Activated CD8-positive, alpha-beta T cell treated with anti-CD3 and anti-CD28 coated beads, Interleukin-2, amount 10 ng/mL, durations not matched to agents 7 days and 5 days (primary cell): ENCODE measurements around the gene TSSK2. TPM values are rescaled to one million over a fixed set of nuclear protein-coding genes. Genes with fewer than 3 reads are reported as not detected.

Experiments
- ATAC-seq: fragments of 150-1000 bp; cut with Tn5 transposase; one replicate; pipeline ENCODE4 v1.10.0; 2021; ENCODE audit warnings: moderate library complexity
- CTCF ChIA-PET: fragments of 350-600 bp; sonication (Branson Sonifier 250); formaldehyde crosslinking; loops from one replicate; lab custom pipeline; 2021; ENCODE audit warnings: antibody characterized with exemption; lab: Charles Lee
- POLR2A ChIA-PET: fragments of 350-600 bp; sonication (Branson Sonifier 250); formaldehyde crosslinking; loops from one replicate; lab custom pipeline; 2021; ENCODE audit warnings: antibody characterized with exemption; lab: Charles Lee
- DNase-seq: peaks from one replicate; pipeline ENCODE4 v3.0.0-alpha.2; 2020
- H3K27ac Mint-ChIP-seq: one replicate; pipeline ENCODE4 v1.8.0; 2021; ENCODE audit warnings: mild to moderate bottlenecking, mixed read lengths
- H3K27me3 Mint-ChIP-seq: one replicate; pipeline ENCODE4 v1.8.0; 2021; ENCODE audit warnings: low read depth, mixed read lengths
- H3K36me3 Mint-ChIP-seq: one replicate; pipeline ENCODE4 v1.8.0; 2021; ENCODE audit warnings: low read depth, mixed read lengths
- H3K4me1 Mint-ChIP-seq: one replicate; pipeline ENCODE4 v1.8.0; 2021; ENCODE audit warnings: low read depth, mixed read lengths
- H3K4me3 Mint-ChIP-seq: one replicate; pipeline ENCODE4 v1.8.0; 2021; ENCODE audit warnings: mild to moderate bottlenecking, mixed read lengths
- H3K9me3 Mint-ChIP-seq: one replicate; pipeline ENCODE4 v1.8.0; 2022; ENCODE audit warnings: mixed read lengths; ENCODE audit not compliant: insufficient read depth
- total RNA-seq, 2 experiments: library from RNA; stranded (reverse); gene quantifications; one replicate each; pipeline ENCODE4 v1.2.3, GENCODE V29; 2021

The TSSK2 gene
- total RNA-seq, 2 experiments from 2014 or later = not detected

DNA sequence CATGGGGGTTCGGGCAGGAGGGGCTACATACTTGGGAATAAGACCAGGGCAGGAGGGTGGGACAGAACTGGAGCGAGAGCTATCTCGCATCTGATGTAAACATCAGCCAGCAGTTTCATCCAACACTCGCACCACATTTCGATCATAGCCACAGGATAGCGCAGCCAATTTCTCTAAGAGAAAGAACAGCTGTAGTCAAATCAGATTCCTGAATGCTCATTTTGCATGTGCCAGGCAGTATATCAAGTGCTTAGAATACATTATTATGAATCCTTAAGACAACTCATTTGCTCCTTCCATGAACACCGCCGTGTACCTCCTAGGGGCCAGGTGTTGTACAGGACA, 23.4 kb upstream of the TSSK2 start:
- Mint-ChIP-seq H3K4me3 (no peak overlapping the region), H3K27ac (peak overlapping the region; percentile 60), H3K9me3 (no peaks in the 10 kb centered on the region), H3K27me3 (no peaks in the 10 kb centered on the region), H3K4me1 (peaks cover 57% of the 10 kb centered on the region), H3K36me3 (peaks cover 11% of the 10 kb centered on the region)
- ATAC-seq = no peak
- DNase-seq = no peak
- ChIA-PET CTCF (interaction anchor here (0.7 to 2.6 kb wide), 6 partner anchors 8 to 37 kb away, joined by 3 to 10 read pairs (median 4); partner anchors contain the start of genes DGCR2 and ESS2), POLR2A (interaction anchor here (1.3 kb wide), 1 partner anchor 37 kb away, joined by 3 read pairs; the partner anchor contains the start of gene ESS2)

DNA sequence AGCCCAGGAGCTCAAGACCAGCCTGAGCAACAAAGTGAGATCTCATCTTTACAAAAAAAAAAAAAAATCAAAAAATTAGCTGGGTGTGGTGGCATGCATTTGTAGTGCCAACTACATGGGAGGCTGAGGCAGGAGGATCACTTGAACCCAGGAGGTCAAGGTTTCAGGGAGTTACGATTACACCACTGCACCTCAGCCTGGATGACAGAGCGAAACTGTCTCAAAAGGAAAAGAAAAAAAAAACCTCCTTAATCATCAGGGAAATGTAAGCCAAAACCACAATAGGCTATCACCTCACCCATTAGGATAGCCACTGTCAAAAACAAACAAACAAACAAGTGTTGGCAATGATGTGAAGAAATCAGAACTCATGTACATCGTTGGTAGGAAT, 22.3 kb upstream of the TSSK2 start:
- H3K27me3 Mint-ChIP-seq = no peaks in the 10 kb centered on the region
- ChIA-PET POLR2A (interaction anchor here (1.3 kb wide), 1 partner anchor 36 kb away, joined by 3 read pairs; the partner anchor contains the start of gene ESS2), CTCF (interaction anchor here (2.6 kb wide), 1 partner anchor 14 kb away, joined by 10 read pairs; the partner anchor contains the start of gene DGCR2)
- H3K9me3 Mint-ChIP-seq = no peaks in the 10 kb centered on the region
- peak overlapping the region; percentile 88 for H3K27ac Mint-ChIP-seq
- peak overlapping the region; percentile 72 for H3K4me3 Mint-ChIP-seq
- DNase-seq = no peak
- peaks cover 59% of the 10 kb centered on the region for H3K4me1 Mint-ChIP-seq
- peaks cover 14% of the 10 kb centered on the region for H3K36me3 Mint-ChIP-seq
- no peak for ATAC-seq

DNA sequence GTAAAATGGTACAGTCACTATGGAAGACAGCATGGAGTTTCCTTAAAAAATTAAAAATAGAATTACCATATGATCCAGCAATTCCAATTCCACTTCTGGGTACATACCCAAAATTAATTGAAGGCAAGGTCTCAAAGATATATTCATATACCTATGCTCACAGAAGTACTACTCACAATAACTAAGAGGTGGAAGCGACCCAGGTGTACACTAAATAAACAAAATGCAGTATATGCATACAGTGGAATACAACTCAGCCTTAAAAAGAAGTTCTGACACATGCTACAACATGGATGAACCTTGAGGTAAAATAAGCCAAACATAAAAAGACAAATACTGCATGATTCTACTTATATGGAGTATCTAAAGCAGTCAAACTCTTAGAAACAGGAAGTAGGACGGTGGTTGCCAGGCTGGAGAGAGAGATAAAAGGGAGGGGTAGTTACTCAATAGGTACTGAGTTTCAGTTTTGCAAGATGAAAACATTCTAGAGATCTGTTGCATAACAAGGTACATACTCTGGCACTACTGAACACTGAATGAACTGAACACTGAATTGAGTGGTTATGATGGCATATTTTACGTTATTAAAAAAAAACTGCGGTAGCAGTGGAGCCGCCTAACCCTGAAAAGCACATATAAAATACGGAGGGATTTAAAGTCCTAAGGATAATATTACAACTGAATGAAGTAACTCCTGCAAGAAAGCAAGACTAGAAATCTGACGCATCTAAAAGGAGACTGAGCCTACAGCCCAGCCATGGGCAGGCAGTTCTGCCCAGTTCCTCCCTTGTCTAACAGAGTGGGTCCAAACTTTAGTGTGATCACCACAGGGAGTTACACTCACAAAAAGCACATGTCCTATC, 21.7 kb upstream of the TSSK2 start:
- DNase-seq (peak; percentile 78), ATAC-seq (peak; percentile 90)
- peaks cover 14% of the 10 kb centered on the region for H3K36me3 Mint-ChIP-seq
- H3K9me3 Mint-ChIP-seq = no peaks in the 10 kb centered on the region
- peaks cover 57% of the 10 kb centered on the region for H3K4me1 Mint-ChIP-seq
- peak overlapping the region; percentile 72 for H3K4me3 Mint-ChIP-seq
- no peaks in the 10 kb centered on the region for H3K27me3 Mint-ChIP-seq
- CTCF ChIA-PET = interaction anchor here (0.7 to 1.6 kb wide), 3 partner anchors 9 to 368 kb away, joined by 3 to 6 read pairs (median 3); no protein-coding TSS in a partner anchor
- POLR2A ChIA-PET = interaction anchor here (1.4 to 2.6 kb wide), 2 partner anchors 10 to 13 kb away, joined by 5 to 16 read pairs; partner anchors contain the start of gene DGCR2
- H3K27ac Mint-ChIP-seq = peak overlapping the region; percentile 88

DNA sequence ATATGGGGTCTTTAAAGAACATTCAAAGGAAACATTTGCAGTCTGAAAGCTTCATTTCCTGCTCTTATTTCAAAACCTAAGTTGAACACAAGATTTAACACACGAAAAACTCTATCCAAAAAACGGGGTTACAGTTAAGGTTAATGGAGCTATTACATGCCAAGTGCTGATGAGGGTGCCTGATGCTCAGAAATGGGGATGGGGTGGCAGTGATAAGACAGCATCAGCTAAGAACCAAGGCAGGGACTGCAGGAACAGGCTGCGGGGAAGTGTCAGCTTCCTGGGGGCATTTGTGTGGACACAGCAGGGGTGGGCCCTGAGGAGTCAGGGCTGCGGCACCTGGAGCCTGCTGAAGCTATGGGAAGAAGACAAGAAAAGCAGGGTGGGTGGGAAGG, 21.0 kb upstream of the TSSK2 start:
- Mint-ChIP-seq H3K27ac (peak overlapping the region; percentile 88), H3K27me3 (no peaks in the 10 kb centered on the region), H3K9me3 (no peaks in the 10 kb centered on the region), H3K4me3 (peak overlapping the region; percentile 72), H3K4me1 (peaks cover 62% of the 10 kb centered on the region), H3K36me3 (peaks cover 19% of the 10 kb centered on the region)
- CTCF ChIA-PET = interaction anchor here (0.7 to 1.6 kb wide), 4 partner anchors 9 to 367 kb away, joined by 3 to 11 read pairs (median 4); partner anchors contain the start of gene DGCR2
- POLR2A ChIA-PET = interaction anchor here (1.4 to 2.6 kb wide), 3 partner anchors 10 to 34 kb away, joined by 5 to 16 read pairs (median 5); partner anchors contain the start of gene DGCR2
- ATAC-seq (peak; percentile 7), DNase-seq (no peak)

DNA sequence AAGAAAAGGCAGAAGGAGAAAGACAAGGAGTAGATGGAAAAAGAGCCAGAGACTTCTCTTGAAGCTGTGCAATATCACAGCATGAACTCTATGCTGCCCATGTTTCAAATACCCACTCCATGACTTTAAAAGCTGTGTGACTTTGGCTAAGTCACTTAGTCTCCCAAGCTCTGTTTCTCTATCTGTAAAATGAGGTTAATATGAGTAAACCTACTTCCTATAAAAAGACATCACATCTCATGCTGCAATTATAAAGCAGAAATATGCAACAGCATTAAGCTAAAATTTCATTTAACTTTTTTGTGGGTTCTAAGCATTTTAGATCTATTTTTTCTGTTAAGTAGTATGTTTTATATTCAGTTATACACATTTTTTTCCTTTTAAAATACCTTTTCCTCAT, 20.5 kb upstream of the TSSK2 start:
- H3K4me3 Mint-ChIP-seq = no peak overlapping the region
- POLR2A ChIA-PET = interaction anchor here (1.4 to 2.6 kb wide), 3 partner anchors 9 to 33 kb away, joined by 5 to 16 read pairs (median 5); partner anchors contain the start of gene DGCR2

DNA sequence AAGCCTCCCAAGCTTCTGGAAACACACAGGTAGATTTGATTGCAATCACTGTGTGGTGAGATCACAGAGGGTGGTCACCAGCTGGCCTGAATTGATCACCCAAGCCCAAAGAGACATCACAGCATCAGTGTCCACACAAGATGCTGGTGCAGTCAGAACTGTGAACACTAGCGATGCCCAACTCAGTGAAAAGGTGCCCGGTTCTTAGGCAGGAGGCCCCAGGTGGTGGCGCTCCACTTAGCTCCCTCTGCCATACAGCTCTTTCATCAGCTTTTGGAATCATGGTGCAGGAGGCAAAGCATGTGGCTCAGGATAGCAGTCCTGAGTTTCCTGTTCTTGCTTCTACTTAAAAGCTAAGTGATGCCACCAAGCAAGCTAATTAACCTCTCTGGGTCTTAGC, 20.0 kb upstream of the TSSK2 start:
- Mint-ChIP-seq H3K4me1 (peaks cover 61% of the 10 kb centered on the region), H3K9me3 (no peaks in the 10 kb centered on the region), H3K4me3 (no peak overlapping the region), H3K36me3 (peaks cover 19% of the 10 kb centered on the region), H3K27ac (peak overlapping the region; percentile 23), H3K27me3 (no peaks in the 10 kb centered on the region)
- CTCF ChIA-PET = interaction anchor here (1.6 kb wide), 2 partner anchors 7 to 11 kb away, joined by 6 to 11 read pairs; partner anchors contain the start of gene DGCR2
- ATAC-seq (no peak), DNase-seq (no peak)
- POLR2A ChIA-PET = interaction anchor here (1.4 to 2.6 kb wide), 3 partner anchors 9 to 33 kb away, joined by 5 to 16 read pairs (median 5); partner anchors contain the start of gene DGCR2

More for the DNA sequence above, 20.5 kb upstream of the TSSK2 start:
- Mint-ChIP-seq H3K4me1 (peaks cover 62% of the 10 kb centered on the region), H3K27ac (peak overlapping the region; percentile 23), H3K27me3 (no peaks in the 10 kb centered on the region), H3K36me3 (peaks cover 19% of the 10 kb centered on the region), H3K9me3 (no peaks in the 10 kb centered on the region)
- ATAC-seq = no peak
- CTCF ChIA-PET = interaction anchor here (1.0 to 1.6 kb wide), 3 partner anchors 8 to 367 kb away, joined by 3 to 11 read pairs (median 6); partner anchors contain the start of gene DGCR2
- DNase-seq = no peak

DNA sequence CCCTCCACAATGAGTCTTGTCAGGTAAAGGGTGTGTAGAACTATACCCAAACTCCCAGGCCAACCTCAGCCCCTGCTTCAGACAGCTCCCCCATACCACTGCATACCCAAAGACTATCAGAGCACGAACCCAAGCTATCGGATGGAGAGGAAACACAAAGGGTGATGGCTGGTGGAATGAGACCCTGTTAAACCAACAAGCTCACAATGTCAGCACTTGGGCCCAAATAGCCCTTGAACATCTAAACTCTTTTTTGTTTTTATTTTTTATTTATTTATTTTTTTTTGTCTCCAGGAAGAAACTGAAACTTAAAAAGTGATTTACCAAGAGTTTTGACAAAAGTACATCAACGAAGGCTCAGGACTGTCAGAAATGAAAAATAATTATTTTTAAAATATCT, 19.5 kb upstream of the TSSK2 start:
- no peaks in the 10 kb centered on the region for H3K9me3 Mint-ChIP-seq
- peaks cover 57% of the 10 kb centered on the region for H3K4me1 Mint-ChIP-seq
- no peaks in the 10 kb centered on the region for H3K27me3 Mint-ChIP-seq
- ChIA-PET CTCF (interaction anchor here (1.0 to 1.6 kb wide), 2 partner anchors 10 to 15 kb away, joined by 3 to 11 read pairs; partner anchors contain the start of gene DGCR2), POLR2A (interaction anchor here (1.6 to 2.6 kb wide), 2 partner anchors 11 to 32 kb away, joined by 5 to 16 read pairs; partner anchors contain the start of gene DGCR2)
- no peak overlapping the region for H3K4me3 Mint-ChIP-seq
- DNase-seq (no peak), ATAC-seq (no peak)
- no peak overlapping the region for H3K27ac Mint-ChIP-seq
- H3K36me3 Mint-ChIP-seq = peaks cover 19% of the 10 kb centered on the region

DNA sequence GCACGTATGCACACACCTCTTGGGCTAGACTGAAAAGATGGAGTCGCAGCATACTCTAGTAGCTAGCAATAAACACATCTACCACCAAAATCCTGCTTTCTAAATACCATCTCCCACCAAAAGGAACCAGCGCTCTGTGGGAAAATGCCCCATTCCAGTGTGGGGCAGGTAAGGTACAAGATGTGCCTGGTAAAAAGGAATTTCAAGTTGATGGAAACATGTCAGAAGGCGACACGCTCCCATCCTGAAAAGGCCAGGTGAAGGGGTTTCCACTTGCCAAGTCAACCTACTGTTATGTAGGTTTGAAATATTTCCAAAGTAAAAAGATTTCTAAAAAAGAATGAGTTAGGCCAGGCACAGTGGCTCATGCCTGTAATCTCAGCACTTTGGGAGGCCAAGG, 17.7 kb upstream of the TSSK2 start:
- Mint-ChIP-seq H3K27me3 (no peaks in the 10 kb centered on the region), H3K9me3 (no peaks in the 10 kb centered on the region), H3K4me3 (no peak overlapping the region), H3K36me3 (peaks cover 12% of the 10 kb centered on the region), H3K4me1 (peaks cover 56% of the 10 kb centered on the region), H3K27ac (no peak overlapping the region)
- POLR2A ChIA-PET = no interaction called here
- ATAC-seq (no peak), DNase-seq (no peak)
- CTCF ChIA-PET = no interaction called here

DNA sequence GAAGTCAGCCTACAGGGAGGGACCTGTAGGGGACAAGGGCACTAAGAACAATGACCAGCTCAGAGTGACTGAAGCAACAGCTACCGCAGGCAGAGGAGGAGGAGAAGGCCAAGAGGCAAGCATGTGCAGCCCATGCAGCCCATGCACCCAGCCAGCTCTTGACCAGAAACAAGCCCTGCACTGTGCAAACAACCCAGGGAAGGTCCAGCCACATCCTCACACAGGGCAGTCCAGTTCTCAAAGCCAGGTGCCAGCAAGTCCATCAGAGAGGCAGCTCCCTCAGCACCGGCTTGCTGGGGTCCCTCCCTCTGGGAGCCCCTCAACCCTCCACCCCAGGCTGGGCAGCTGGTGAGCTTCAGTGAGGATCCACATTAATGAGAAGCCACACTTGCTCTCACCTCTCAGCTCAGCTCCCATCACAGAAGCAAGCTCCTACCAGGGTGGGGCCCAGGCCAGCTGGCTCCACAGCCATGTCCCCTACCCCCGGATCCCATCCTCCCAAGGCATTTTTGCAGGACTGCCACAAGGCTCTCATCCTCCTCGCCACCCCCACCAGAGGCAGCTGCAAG, 16.0 kb upstream of the TSSK2 start:
- Mint-ChIP-seq H3K27me3 (no peaks in the 10 kb centered on the region), H3K4me3 (no peak overlapping the region), H3K4me1 (peaks cover 55% of the 10 kb centered on the region), H3K36me3 (peaks cover 15% of the 10 kb centered on the region), H3K27ac (no peak overlapping the region), H3K9me3 (no peaks in the 10 kb centered on the region)
- ATAC-seq (no peak), DNase-seq (no peak)
- ChIA-PET CTCF (interaction anchor here (0.7 to 1.1 kb wide), 2 partner anchors 8 to 29 kb away, joined by 3 to 7 read pairs; partner anchors contain the start of gene ESS2), POLR2A (no interaction called here)

DNA sequence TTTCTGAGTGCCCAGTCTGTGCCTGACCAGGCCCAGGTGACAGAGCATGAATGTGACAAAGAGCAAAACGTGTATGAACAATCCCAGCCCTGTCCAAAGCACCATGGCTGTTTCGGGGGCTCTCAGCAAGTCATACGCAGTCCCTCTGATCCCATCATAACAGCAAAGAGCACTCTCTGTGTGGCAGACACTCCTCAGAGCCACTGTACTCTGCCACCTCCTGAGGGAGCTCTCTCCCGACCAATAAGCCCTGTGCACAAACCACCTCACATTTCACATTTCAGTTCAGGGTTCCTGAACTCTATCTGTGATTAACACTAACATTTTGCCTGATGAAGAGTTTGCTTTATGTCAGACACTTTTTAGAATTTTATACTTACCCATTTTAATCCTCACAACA, 15.5 kb upstream of the TSSK2 start:
- POLR2A ChIA-PET = no interaction called here

DNA sequence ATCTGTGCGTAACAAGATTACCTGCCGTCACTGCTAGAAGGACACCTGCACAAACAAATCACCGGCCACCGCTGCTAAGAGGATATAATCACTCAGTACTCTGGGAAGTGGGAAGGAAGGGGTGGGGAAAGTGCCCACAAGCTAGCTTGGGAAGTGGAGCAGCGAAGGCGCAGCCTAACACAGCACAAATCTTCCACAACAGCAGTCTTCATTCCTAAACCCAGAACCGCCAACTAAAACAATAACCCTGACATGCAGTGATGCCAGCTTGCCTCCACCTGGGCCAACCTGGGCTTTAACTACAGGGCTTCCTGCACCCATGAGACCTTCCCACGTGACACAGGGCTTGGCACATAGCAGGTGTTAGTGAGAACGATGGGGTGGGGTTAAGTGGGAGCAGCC, 14.0 kb upstream of the TSSK2 start:
- no peak for ATAC-seq
- POLR2A ChIA-PET = no interaction called here

More for the DNA sequence above, 15.5 kb upstream of the TSSK2 start:
- peaks cover 18% of the 10 kb centered on the region for H3K36me3 Mint-ChIP-seq
- H3K4me1 Mint-ChIP-seq = peaks cover 57% of the 10 kb centered on the region
- H3K9me3 Mint-ChIP-seq = no peaks in the 10 kb centered on the region
- no peak for ATAC-seq
- H3K27ac Mint-ChIP-seq = no peak overlapping the region
- CTCF ChIA-PET = interaction anchor here (0.7 to 1.1 kb wide), 2 partner anchors 9 to 28 kb away, joined by 3 to 7 read pairs; partner anchors contain the start of gene ESS2
- H3K27me3 Mint-ChIP-seq = no peaks in the 10 kb centered on the region
- no peak overlapping the region for H3K4me3 Mint-ChIP-seq
- no peak for DNase-seq

More for the DNA sequence above, 14.0 kb upstream of the TSSK2 start:
- DNase-seq = no peak
- Mint-ChIP-seq H3K27me3 (no peaks in the 10 kb centered on the region), H3K9me3 (no peaks in the 10 kb centered on the region), H3K4me3 (no peak overlapping the region), H3K4me1 (peaks cover 56% of the 10 kb centered on the region), H3K36me3 (peaks cover 18% of the 10 kb centered on the region), H3K27ac (peak overlapping the region; percentile 25)
- CTCF ChIA-PET = interaction anchor here (0.6 to 1.3 kb wide), 2 partner anchors 9 to 28 kb away, joined by 3 read pairs; partner anchors contain the start of gene ESS2
